HepG2 (cell line): Measurements from ENCODE around the gene BTRC.

Experiments
- ATF5 ChIP-seq: sonication (generic); formaldehyde crosslinking; IDR thresholded peaks from 2 replicates; pipeline ENCODE4 v1.4.0; 2020; ENCODE audit warnings: mild to moderate bottlenecking, low read depth, missing genetic modification reagents
- FOXA3 ChIP-seq: IDR thresholded peaks from 2 replicates; pipeline ENCODE4 v1.6.1; 2016; ENCODE audit warnings: missing genetic modification reagents, missing compliant biosample characterization
- HDAC6 ChIP-seq: fragments of 200-600 bp; sonication (generic); IDR thresholded peaks from 2 replicates; pipeline ENCODE4 v1.7.0; 2017; ENCODE audit warnings: mild to moderate bottlenecking, antibody characterized with exemption, low read length, low read depth
- SIN3A ChIP-seq: IDR thresholded peaks from 2 replicates; pipeline ENCODE4 v1.6.1; 2011; ENCODE audit warnings: low read depth, mild to moderate bottlenecking, control low read depth, low read length, borderline replicate concordance
- ZNF101 ChIP-seq: sonication (generic); formaldehyde crosslinking; IDR thresholded peaks from 2 replicates; pipeline ENCODE4 v1.4.0; 2020; ENCODE audit warnings: mild to moderate bottlenecking, low read depth, missing genetic modification reagents, borderline replicate concordance

DNA sequence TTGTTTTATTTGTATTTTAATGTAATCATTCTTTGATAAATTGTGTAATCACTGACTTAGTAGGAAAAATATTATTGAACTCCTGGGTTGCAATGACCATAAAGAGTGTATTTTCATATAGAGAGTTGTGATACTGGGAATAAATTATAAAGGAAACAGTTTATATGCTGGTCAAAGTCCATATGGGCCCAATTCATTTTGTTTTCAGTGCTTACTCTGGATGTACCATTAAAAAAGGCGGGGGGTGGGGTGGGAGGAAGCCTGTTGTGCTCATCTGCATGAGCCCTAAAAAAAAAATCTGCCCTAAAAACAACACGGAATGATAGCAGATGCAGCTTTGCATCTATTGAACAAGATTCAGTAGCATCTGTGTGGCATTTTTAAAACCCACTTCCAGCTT is 114.2 kb downstream of the BTRC start:
- TF ChIP-seq SIN3A (no peak), HDAC6 (no peak), ZNF101 (CRISPR knock-in tag) (no peak), FOXA3 (CRISPR knock-in tag) (no peak), ATF5 (CRISPR knock-in tag) (no peak)
